Activated T-cell treated with anti-CD3 and anti-CD28 coated beads, Interleukin-2, amount 50 U/mL, for 4 hours (primary cell): Measurements from ENCODE around the gene LIPC. TPM values are rescaled to one million over a fixed set of nuclear protein-coding genes. Genes with fewer than 3 reads are reported as not detected.
A peak's percentile ranks its signal among the peaks of the same experiment; 100 is the strongest.

Experiments
- ATAC-seq, 2 donors: fragments of 200-7000 bp; cut with Tn5 transposase; one replicate each; pipeline ENCODE4 v1.10.0; 2021
- DNase-seq: peaks from one replicate; pipeline ENCODE4 v3.0.0-alpha.2; 2020
- H3K27me3 Mint-ChIP-seq: one replicate; pipeline ENCODE4 v1.8.0; 2021; ENCODE audit warnings: low read depth, mixed read lengths
- H3K36me3 Mint-ChIP-seq: one replicate; pipeline ENCODE4 v1.8.0; 2022; ENCODE audit warnings: mixed read lengths; ENCODE audit not compliant: insufficient read depth
- H3K4me1 Mint-ChIP-seq: one replicate; pipeline ENCODE4 v1.8.0; 2021; ENCODE audit warnings: low read depth, mixed read lengths
- H3K4me3 Mint-ChIP-seq: one replicate; pipeline ENCODE4 v1.8.0; 2021; ENCODE audit warnings: mild to moderate bottlenecking, moderate library complexity, mixed read lengths
- H3K9me3 Mint-ChIP-seq: one replicate; pipeline ENCODE4 v1.8.0; 2021; ENCODE audit warnings: mixed read lengths
- total RNA-seq, 3 donors: library from RNA; stranded (reverse); gene quantifications; one replicate each; pipeline ENCODE4 v1.2.1, GENCODE V29; 2021

The LIPC gene
- total RNA-seq, 3 donors from 2014 or later, result 0.28 TPM; not detected in 2

DNA sequence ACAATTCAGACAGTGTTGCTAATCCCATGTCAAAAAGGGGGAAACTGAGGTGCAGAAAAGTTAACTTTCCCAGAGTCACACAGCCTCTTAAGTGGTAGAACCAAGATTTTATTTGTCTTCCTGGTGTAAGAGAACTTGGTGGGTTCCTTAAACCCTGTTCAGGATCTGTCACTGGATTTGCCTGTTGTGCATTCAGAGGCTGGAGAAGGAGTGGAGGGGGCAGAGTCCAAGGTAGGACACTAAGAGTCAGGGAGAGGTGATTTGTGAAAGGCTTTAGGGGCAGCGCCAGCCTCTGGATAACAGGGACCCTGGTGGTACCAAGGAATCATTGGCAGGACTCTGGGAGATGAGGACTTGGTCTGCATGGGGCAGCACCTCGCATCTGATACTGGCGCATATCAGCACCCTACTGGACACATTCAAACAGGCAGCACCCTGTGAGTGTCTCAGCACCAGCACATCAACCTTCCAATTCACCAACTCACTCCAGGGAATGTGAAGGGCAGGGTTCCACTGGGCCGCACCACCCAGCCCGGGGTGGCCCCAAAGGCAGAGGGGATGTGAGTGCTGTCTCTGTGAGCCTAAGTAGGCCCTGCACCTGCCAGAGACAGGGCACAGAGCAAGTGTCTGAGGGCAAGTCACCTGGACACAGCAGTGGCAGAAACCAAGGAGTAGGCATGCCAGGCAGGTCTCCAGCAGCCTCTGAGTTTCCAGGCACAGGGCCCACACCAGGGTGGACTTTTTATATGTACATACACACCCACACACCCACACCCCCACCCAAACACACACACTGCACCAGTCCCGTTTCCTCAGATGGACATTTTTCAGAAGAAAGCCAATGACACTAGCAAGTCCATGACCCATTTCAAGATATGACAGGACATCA lies 71.6 kb downstream of the LIPC start:
- peaks cover 16% of the 10 kb centered on the region for H3K4me1 Mint-ChIP-seq
- no peak overlapping the region for H3K4me3 Mint-ChIP-seq
- ATAC-seq, result no peak

GRCh38 chr15:58504674-58505234 lies 73.0 kb downstream of the LIPC start:
- no peak for DNase-seq
- Mint-ChIP-seq H3K4me3 (no peak overlapping the region), H3K9me3 (no peaks in the 10 kb centered on the region), H3K4me1 (peaks cover 16% of the 10 kb centered on the region), H3K27me3 (no peaks in the 10 kb centered on the region), H3K36me3 (no peaks in the 10 kb centered on the region)
- no peak for ATAC-seq

More for the DNA sequence above, 71.6 kb downstream of the LIPC start:
- Mint-ChIP-seq H3K9me3 (no peaks in the 10 kb centered on the region), H3K27me3 (no peaks in the 10 kb centered on the region), H3K36me3 (no peaks in the 10 kb centered on the region)
- DNase-seq, result no peak

- DNase-seq (no peak), ATAC-seq (no peak)
- Mint-ChIP-seq H3K4me3 (no peak overlapping the region), H3K27me3 (no peaks in the 10 kb centered on the region), H3K9me3 (no peaks in the 10 kb centered on the region), H3K4me1 (peaks cover 16% of the 10 kb centered on the region), H3K36me3 (no peaks in the 10 kb centered on the region)
Observed at GRCh38 chr15:58505581-58505980, 73.8 kb downstream of the LIPC start.

- ATAC-seq, result no peak
- no peaks in the 10 kb centered on the region for H3K36me3 Mint-ChIP-seq
- H3K4me3 Mint-ChIP-seq, result no peak overlapping the region
- no peaks in the 10 kb centered on the region for H3K27me3 Mint-ChIP-seq
- DNase-seq, result no peak
- no peaks in the 10 kb centered on the region for H3K9me3 Mint-ChIP-seq
- peaks cover 16% of the 10 kb centered on the region for H3K4me1 Mint-ChIP-seq
Observed at GRCh38 chr15:58506064-58506490, 74.3 kb downstream of the LIPC start.

DNA sequence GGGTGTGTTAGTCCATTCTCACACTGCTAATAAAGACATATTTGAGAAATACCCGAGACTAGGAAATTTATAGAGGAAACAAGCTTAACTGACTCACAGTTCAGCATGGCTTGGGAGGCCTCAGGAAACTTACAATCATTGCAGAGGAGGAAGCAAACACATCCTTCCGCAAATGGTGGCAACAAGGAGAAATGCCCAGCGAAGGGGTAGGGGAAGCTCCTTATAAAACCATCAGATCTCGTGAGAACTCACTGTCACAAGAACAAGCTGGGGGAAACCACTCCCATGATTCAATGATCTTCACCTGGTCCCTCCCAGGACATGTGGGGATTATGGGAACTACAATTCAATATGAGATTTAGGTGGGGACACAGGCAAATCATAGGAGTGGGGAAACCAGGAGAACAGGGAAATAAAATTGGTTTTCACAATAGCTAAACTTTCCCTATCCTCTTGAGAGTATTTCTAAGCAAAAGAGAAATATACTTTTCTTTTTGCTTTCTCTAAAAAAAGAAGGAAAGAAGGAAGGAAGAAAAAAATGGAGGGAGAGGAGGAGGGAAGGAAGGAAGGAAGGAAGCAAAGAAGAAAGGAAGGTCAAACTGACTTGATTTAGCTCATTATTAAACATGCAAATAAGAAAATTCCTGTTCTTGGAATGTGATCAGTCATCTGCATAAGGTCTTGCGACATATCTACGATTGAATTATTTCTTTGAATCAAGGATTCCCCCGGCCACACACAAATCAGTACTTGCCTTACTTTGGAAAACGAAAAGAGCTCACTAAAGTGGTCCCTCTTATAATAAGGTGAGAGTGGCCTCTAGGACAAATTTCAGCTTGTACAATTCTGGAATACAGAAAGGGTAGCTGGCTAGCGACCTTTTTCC lies 75.2 kb downstream of the LIPC start:
- no peak overlapping the region for H3K4me3 Mint-ChIP-seq
- H3K9me3 Mint-ChIP-seq, result no peaks in the 10 kb centered on the region
- no peaks in the 10 kb centered on the region for H3K36me3 Mint-ChIP-seq
- ATAC-seq (no peak), DNase-seq (no peak)
- H3K27me3 Mint-ChIP-seq, result no peaks in the 10 kb centered on the region
- H3K4me1 Mint-ChIP-seq, result peaks cover 16% of the 10 kb centered on the region

GRCh38 chr15:58509556-58509955 lies 77.8 kb downstream of the LIPC start:
- no peak for ATAC-seq
- Mint-ChIP-seq H3K4me3 (no peak overlapping the region), H3K9me3 (no peaks in the 10 kb centered on the region), H3K36me3 (no peaks in the 10 kb centered on the region), H3K27me3 (no peaks in the 10 kb centered on the region), H3K4me1 (peaks cover 18% of the 10 kb centered on the region)
- DNase-seq, result no peak

DNA sequence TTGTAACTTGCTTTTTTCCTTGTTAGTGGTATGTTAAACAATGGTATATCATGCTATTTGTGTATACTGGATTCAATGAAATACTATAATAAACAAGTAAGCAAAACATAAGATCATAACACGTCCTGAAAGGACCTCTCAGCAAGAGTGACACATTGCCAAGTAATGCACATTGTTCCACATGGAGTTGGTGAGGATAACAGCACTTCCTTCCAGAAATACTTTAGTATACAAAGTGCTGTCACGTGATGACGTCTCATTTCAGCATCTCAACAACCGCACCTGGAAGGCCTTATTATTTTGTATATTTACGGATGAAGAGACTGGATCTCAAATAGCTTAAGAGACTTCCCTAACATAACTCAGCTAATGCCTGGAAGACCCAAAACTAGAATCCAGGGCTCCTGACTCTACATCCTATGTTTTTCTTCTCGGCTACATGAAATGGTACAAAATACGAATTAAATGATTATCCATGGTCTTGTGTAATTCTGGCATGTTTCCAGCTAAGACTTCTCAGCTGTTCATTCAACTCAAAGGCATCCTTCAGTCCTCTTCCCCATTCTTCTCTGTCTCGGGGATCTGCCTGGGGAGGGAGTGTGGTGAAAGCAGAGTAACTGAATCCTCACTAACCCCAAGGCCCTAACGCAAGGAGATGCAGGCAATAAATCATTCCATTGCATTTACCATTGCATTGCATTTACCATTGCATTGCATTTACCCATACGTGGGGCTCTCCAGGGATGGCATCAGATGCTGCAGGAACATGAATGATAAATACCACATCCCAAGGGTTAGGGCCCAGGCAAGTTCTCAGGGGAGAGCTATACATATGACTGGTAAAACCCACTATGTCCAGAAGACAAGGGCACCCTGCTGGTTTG lies 79.2 kb downstream of the LIPC start:
- Mint-ChIP-seq H3K36me3 (no peaks in the 10 kb centered on the region), H3K27me3 (no peaks in the 10 kb centered on the region), H3K4me1 (peaks cover 20% of the 10 kb centered on the region), H3K4me3 (no peak overlapping the region), H3K9me3 (peaks cover 4% of the 10 kb centered on the region)
- ATAC-seq (no peak), DNase-seq (no peak)

GRCh38 chr15:58511599-58511987 lies 79.8 kb downstream of the LIPC start:
- Mint-ChIP-seq H3K4me1 (peaks cover 19% of the 10 kb centered on the region), H3K27me3 (no peaks in the 10 kb centered on the region), H3K36me3 (no peaks in the 10 kb centered on the region), H3K9me3 (peaks cover 4% of the 10 kb centered on the region), H3K4me3 (no peak overlapping the region)
- ATAC-seq (no peak), DNase-seq (no peak)

DNA sequence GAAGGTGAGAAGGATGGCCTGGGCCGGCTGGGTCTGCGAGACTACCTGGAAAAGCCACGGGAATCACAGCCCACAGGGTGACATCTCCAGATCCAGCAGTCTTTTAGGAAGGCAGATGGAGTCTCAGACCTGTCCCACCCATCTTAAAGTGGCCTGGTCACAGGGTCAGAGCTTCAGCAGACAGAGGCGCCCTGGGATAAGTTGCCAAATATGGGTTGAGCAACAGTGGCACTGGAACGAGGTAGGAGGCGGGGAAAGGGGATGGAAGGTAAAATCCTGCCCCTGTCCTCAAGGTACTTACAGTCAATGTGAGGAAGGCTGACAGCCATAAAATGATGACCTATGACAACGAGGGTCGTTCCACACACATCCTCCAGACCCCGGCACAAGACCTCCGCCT lies 80.7 kb downstream of the LIPC start:
- H3K9me3 Mint-ChIP-seq, result peaks cover 4% of the 10 kb centered on the region
- no peak overlapping the region for H3K4me3 Mint-ChIP-seq
- no peaks in the 10 kb centered on the region for H3K36me3 Mint-ChIP-seq
- DNase-seq (no peak), ATAC-seq (no peak)
- H3K27me3 Mint-ChIP-seq, result no peaks in the 10 kb centered on the region
- peaks cover 27% of the 10 kb centered on the region for H3K4me1 Mint-ChIP-seq

GRCh38 chr15:58513008-58513407 lies 81.2 kb downstream of the LIPC start:
- H3K36me3 Mint-ChIP-seq, result no peaks in the 10 kb centered on the region
- ATAC-seq, result no peak
- peaks cover 4% of the 10 kb centered on the region for H3K9me3 Mint-ChIP-seq
- no peak for DNase-seq
- H3K27me3 Mint-ChIP-seq, result no peaks in the 10 kb centered on the region
- peaks cover 31% of the 10 kb centered on the region for H3K4me1 Mint-ChIP-seq
- no peak overlapping the region for H3K4me3 Mint-ChIP-seq

DNA sequence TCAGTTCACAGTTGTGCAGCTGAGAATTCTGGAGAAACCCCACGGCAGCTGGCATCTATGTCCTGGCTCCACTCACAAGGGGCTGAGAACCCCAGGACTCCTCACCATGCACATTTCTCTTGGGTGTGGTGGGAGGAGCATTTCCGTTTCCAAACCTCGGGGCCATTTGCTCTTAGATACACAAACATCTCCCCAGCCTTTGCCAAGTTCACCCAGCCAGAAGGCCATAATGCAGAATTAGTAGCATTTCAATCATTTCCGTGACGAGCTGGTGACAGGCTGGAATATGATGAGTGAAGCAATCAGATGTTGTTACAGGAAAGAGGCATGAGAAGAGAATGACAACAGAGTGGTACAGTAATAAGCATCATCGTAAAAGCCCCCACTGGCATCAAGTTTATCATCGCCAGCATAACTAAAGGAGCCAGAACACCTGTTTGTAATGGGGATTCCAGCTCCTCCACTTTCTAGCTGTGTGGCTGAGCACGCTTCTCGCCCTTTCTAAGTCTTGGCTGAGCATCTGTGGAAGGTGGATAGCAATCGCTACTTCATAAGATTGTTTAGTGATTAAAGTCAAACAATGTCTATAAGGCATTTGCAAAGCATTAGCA lies 82.0 kb downstream of the LIPC start:
- H3K36me3 Mint-ChIP-seq, result no peaks in the 10 kb centered on the region
- H3K9me3 Mint-ChIP-seq, result peaks cover 4% of the 10 kb centered on the region
- no peak for DNase-seq
- H3K27me3 Mint-ChIP-seq, result no peaks in the 10 kb centered on the region
- no peak for ATAC-seq
- H3K4me1 Mint-ChIP-seq, result peaks cover 40% of the 10 kb centered on the region
- no peak overlapping the region for H3K4me3 Mint-ChIP-seq

- DNase-seq (no peak), ATAC-seq (no peak)
- H3K9me3 Mint-ChIP-seq, result peaks cover 4% of the 10 kb centered on the region
- peaks cover 52% of the 10 kb centered on the region for H3K4me1 Mint-ChIP-seq
- no peak overlapping the region for H3K4me3 Mint-ChIP-seq
- no peaks in the 10 kb centered on the region for H3K27me3 Mint-ChIP-seq
- H3K36me3 Mint-ChIP-seq, result no peaks in the 10 kb centered on the region
Observed at GRCh38 chr15:58515807-58516206, 84.0 kb downstream of the LIPC start.

GRCh38 chr15:58517252-58517681 lies 85.5 kb downstream of the LIPC start:
- no peak overlapping the region for H3K4me3 Mint-ChIP-seq
- peaks cover 57% of the 10 kb centered on the region for H3K4me1 Mint-ChIP-seq
- H3K36me3 Mint-ChIP-seq, result no peaks in the 10 kb centered on the region
- H3K9me3 Mint-ChIP-seq, result peaks cover 4% of the 10 kb centered on the region
- DNase-seq, result no peak
- ATAC-seq, result peak; percentile 49 to 57
- H3K27me3 Mint-ChIP-seq, result no peaks in the 10 kb centered on the region
